NT2/D1 (cell line): ENCODE results near the gene GRID2.

Source experiments
- DNase-seq: peaks from one replicate; pipeline ENCODE4 v3.0.0-alpha.2; 2011; ENCODE audit warnings: low read depth, low spot score
- H3K27me3 ChIP-seq: 2 replicates; pipeline ENCODE4 v1.6.0; 2011; ENCODE audit warnings: mild to moderate bottlenecking; ENCODE audit not compliant: insufficient read length, insufficient read depth
- H3K36me3 ChIP-seq: 2 replicates; pipeline ENCODE4 v1.6.1; 2011; ENCODE audit warnings: mild to moderate bottlenecking, low read length, mixed read lengths; ENCODE audit not compliant: insufficient read depth, insufficient read length
- H3K4me1 ChIP-seq: 2 replicates; pipeline ENCODE4 v1.5.1; 2011; ENCODE audit not compliant: insufficient read depth, insufficient read length
- H3K4me3 ChIP-seq: 2 replicates; pipeline ENCODE4 v1.5.1; 2011; ENCODE audit warnings: low read depth; ENCODE audit not compliant: insufficient read length
- H3K9ac ChIP-seq: 2 replicates; pipeline ENCODE4 v1.6.0; 2011; ENCODE audit warnings: low read depth; ENCODE audit not compliant: insufficient read length
- H3K9me3 ChIP-seq: 2 replicates; pipeline ENCODE4 v1.5.1; 2011; ENCODE audit warnings: mild to moderate bottlenecking, low read length; ENCODE audit not compliant: insufficient read depth
- SUZ12 ChIP-seq: IDR thresholded peaks from 2 replicates; pipeline ENCODE4 v1.6.1; 2011; ENCODE audit not compliant: insufficient read length, insufficient read depth; ENCODE audit errors: extremely low read depth
- YY1 ChIP-seq: IDR thresholded peaks from 2 replicates; pipeline ENCODE4 v1.6.1; 2011; ENCODE audit not compliant: insufficient read length, insufficient read depth
- ZNF274 ChIP-seq: IDR thresholded peaks from 2 replicates; pipeline ENCODE4 v1.6.1; 2011; ENCODE audit warnings: mild to moderate bottlenecking, low read depth, low read length

Gene GRID2

GRCh38 chr4:93228021-93228420 is 924.3 kb downstream of the GRID2 start:
- H3K27me3 ChIP-seq = no peaks in the 10 kb centered on the region
- no peak for DNase-seq
- no peaks in the 10 kb centered on the region for H3K36me3 ChIP-seq
- no peaks in the 10 kb centered on the region for H3K4me1 ChIP-seq
- TF ChIP-seq YY1 (no peak), SUZ12 (no peak), ZNF274 (no peak)
- H3K9ac ChIP-seq = no peak overlapping the region
- H3K9me3 ChIP-seq = no peaks in the 10 kb centered on the region
- no peak overlapping the region for H3K4me3 ChIP-seq

GRCh38 chr4:93232883-93233282 is 929.1 kb downstream of the GRID2 start:
- no peaks in the 10 kb centered on the region for H3K4me1 ChIP-seq
- no peak overlapping the region for H3K4me3 ChIP-seq
- H3K9ac ChIP-seq = no peak overlapping the region
- no peak for DNase-seq
- TF ChIP-seq YY1 = no peak
- TF ChIP-seq ZNF274 = no peak
- TF ChIP-seq SUZ12 = no peak
- H3K9me3 ChIP-seq = no peaks in the 10 kb centered on the region
- H3K36me3 ChIP-seq = no peaks in the 10 kb centered on the region
- H3K27me3 ChIP-seq = no peaks in the 10 kb centered on the region

GRCh38 chr4:93237521-93237920 is 933.8 kb downstream of the GRID2 start:
- H3K9ac ChIP-seq = no peak overlapping the region
- no peaks in the 10 kb centered on the region for H3K36me3 ChIP-seq
- TF ChIP-seq SUZ12 (no peak), YY1 (no peak), ZNF274 (no peak)
- H3K4me1 ChIP-seq = no peaks in the 10 kb centered on the region
- no peaks in the 10 kb centered on the region for H3K9me3 ChIP-seq
- H3K27me3 ChIP-seq = no peaks in the 10 kb centered on the region
- H3K4me3 ChIP-seq = no peak overlapping the region
- DNase-seq = no peak

GRCh38 chr4:93243262-93243661 is 939.5 kb downstream of the GRID2 start:
- H3K27me3 ChIP-seq = no peaks in the 10 kb centered on the region
- DNase-seq = no peak
- no peak overlapping the region for H3K9ac ChIP-seq
- no peaks in the 10 kb centered on the region for H3K36me3 ChIP-seq
- TF ChIP-seq ZNF274 (no peak), SUZ12 (no peak), YY1 (no peak)
- no peak overlapping the region for H3K4me3 ChIP-seq
- H3K9me3 ChIP-seq = no peaks in the 10 kb centered on the region
- H3K4me1 ChIP-seq = no peaks in the 10 kb centered on the region

GRCh38 chr4:93261207-93261606 is 957.4 kb downstream of the GRID2 start:
- TF ChIP-seq SUZ12 = no peak
- no peak for TF ChIP-seq YY1
- no peak for TF ChIP-seq ZNF274
- DNase-seq = no peak
- H3K36me3 ChIP-seq = no peaks in the 10 kb centered on the region
- no peak overlapping the region for H3K9ac ChIP-seq
- H3K27me3 ChIP-seq = no peaks in the 10 kb centered on the region
- no peaks in the 10 kb centered on the region for H3K9me3 ChIP-seq
- no peak overlapping the region for H3K4me3 ChIP-seq
- no peaks in the 10 kb centered on the region for H3K4me1 ChIP-seq

- TF ChIP-seq YY1 = no peak
- TF ChIP-seq ZNF274 = no peak
- no peak for TF ChIP-seq SUZ12
- no peaks in the 10 kb centered on the region for H3K4me1 ChIP-seq
- H3K9me3 ChIP-seq = no peaks in the 10 kb centered on the region
- H3K27me3 ChIP-seq = no peaks in the 10 kb centered on the region
- H3K9ac ChIP-seq = no peak overlapping the region
- DNase-seq = no peak
- H3K36me3 ChIP-seq = no peaks in the 10 kb centered on the region
- H3K4me3 ChIP-seq = no peak overlapping the region
Observed at GRCh38 chr4:93263166-93263565, 959.4 kb downstream of the GRID2 start.

- Histone ChIP-seq H3K4me3 (no peak overlapping the region), H3K36me3 (no peaks in the 10 kb centered on the region), H3K27me3 (no peaks in the 10 kb centered on the region), H3K4me1 (no peaks in the 10 kb centered on the region), H3K9me3 (no peaks in the 10 kb centered on the region), H3K9ac (no peak overlapping the region)
- no peak for TF ChIP-seq ZNF274
- no peak for TF ChIP-seq YY1
- no peak for TF ChIP-seq SUZ12
- no peak for DNase-seq
Observed at GRCh38 chr4:93267747-93268146, 964.0 kb downstream of the GRID2 start.

GRCh38 chr4:93285346-93285745 is 981.6 kb downstream of the GRID2 start:
- Histone ChIP-seq H3K9me3 (no peaks in the 10 kb centered on the region), H3K4me1 (no peaks in the 10 kb centered on the region), H3K27me3 (no peaks in the 10 kb centered on the region), H3K4me3 (no peak overlapping the region), H3K36me3 (no peaks in the 10 kb centered on the region), H3K9ac (no peak overlapping the region)
- TF ChIP-seq ZNF274 = no peak
- no peak for TF ChIP-seq YY1
- no peak for TF ChIP-seq SUZ12
- no peak for DNase-seq
